IMR-90 (cell line): Measurements from ENCODE around the gene MEX3A. TPM values are rescaled to one million over a fixed set of nuclear protein-coding genes. Genes with fewer than 3 reads are reported as not detected.

Experiments
- ATAC-seq: fragments of 200-7000 bp; cut with Tn5 transposase; 2 replicates; pipeline ENCODE4 v1.9.1; 2020; ENCODE audit warnings: low read depth, mild to moderate bottlenecking, moderate library complexity
- BruUV-seq: library from RNA; stranded (reverse); fragments of 400-500 nt; replicated peaks from 2 replicates; lab custom pipeline; 2021; lab: Mats Ljungman, UMichigan
- CTCF ChIA-PET: fragments of 300-600 bp; formaldehyde crosslinking; extraction: SDS; loops from one replicate; lab custom pipeline; 2021; ENCODE audit warnings: antibody characterized with exemption; lab: Yijun Ruan, JAX
- POLR2A ChIA-PET: fragments of 300-600 bp; sonication (Branson Sonifier 250); formaldehyde crosslinking; loops from one replicate; lab custom pipeline; 2022; ENCODE audit warnings: antibody characterized with exemption; ENCODE audit not compliant: unreplicated experiment; lab: Charles Lee
- DNase-seq: peaks from one replicate; pipeline ENCODE4 v3.0.0; 2013
- H2AFZ ChIP-seq: replicated peaks from 2 replicates; pipeline ENCODE3; 2013; ENCODE audit warnings: low read length, mild to moderate bottlenecking; ENCODE audit not compliant: poor library complexity
- H2AK5ac ChIP-seq: 2 replicates; pipeline ENCODE4 v1.6.1; 2013; ENCODE audit warnings: low read depth, low read length, inconsistent platforms
- H2AK9ac ChIP-seq: replicated peaks from 2 replicates; pipeline ENCODE3; 2013; ENCODE audit warnings: mild to moderate bottlenecking, low read depth, low read length, moderate library complexity; ENCODE audit not compliant: poor library complexity
- H2BK120ac ChIP-seq: 2 replicates; pipeline ENCODE4 v1.6.1; 2013; ENCODE audit warnings: low read depth, low read length, inconsistent platforms
- H2BK15ac ChIP-seq: 3 replicates; pipeline ENCODE4 v1.6.1; 2013; ENCODE audit warnings: low read depth, low read length, inconsistent platforms
- H2BK20ac ChIP-seq: 2 replicates; pipeline ENCODE4 v1.6.1; 2013; ENCODE audit warnings: low read depth, mild to moderate bottlenecking, inconsistent platforms, low read length, moderate library complexity
- H2BK5ac ChIP-seq: 2 replicates; pipeline ENCODE4 v1.6.1; 2013; ENCODE audit warnings: mild to moderate bottlenecking, low read depth, low read length, inconsistent platforms; ENCODE audit not compliant: poor library complexity, severe bottlenecking
- H3K14ac ChIP-seq: replicated peaks from 2 replicates; pipeline ENCODE4 v1.6.1; 2013; ENCODE audit warnings: low read depth, low read length, inconsistent platforms
- H3K18ac ChIP-seq: 2 replicates; pipeline ENCODE4 v1.6.1; 2013; ENCODE audit warnings: low read depth, low read length, control low read depth
- H3K23ac ChIP-seq: 2 replicates; pipeline ENCODE4 v1.6.1; 2013; ENCODE audit warnings: low read depth, low read length, inconsistent platforms
- H3K27ac ChIP-seq: 2 replicates; pipeline ENCODE4 v1.5.1; 2013; ENCODE audit warnings: mild to moderate bottlenecking, control low read depth, low read length; ENCODE audit not compliant: insufficient read depth
- H3K27me3 ChIP-seq: 2 replicates; pipeline ENCODE4 v1.6.1; 2013; ENCODE audit warnings: low read length; ENCODE audit not compliant: control insufficient read depth, insufficient read depth
- H3K36me3 ChIP-seq: 2 replicates; pipeline ENCODE4 v1.6.1; 2013; ENCODE audit warnings: low read length, mixed read lengths; ENCODE audit not compliant: control insufficient read depth, insufficient read depth
- H3K4ac ChIP-seq: 2 replicates; pipeline ENCODE4 v1.6.1; 2013; ENCODE audit warnings: low read depth, low read length, inconsistent platforms
- H3K4me1 ChIP-seq: 2 replicates; pipeline ENCODE4 v1.6.1; 2013; ENCODE audit warnings: low read length, mixed read lengths; ENCODE audit not compliant: control insufficient read depth, insufficient read depth
- H3K4me2 ChIP-seq: 2 replicates; pipeline ENCODE4 v1.6.1; 2013; ENCODE audit warnings: low read depth, mild to moderate bottlenecking, control low read depth, low read length, moderate library complexity
- H3K4me3 ChIP-seq: 2 replicates; pipeline ENCODE4 v1.5.1; 2013; ENCODE audit warnings: low read depth, mild to moderate bottlenecking, control low read depth, low read length, moderate library complexity; ENCODE audit not compliant: insufficient read depth
- H3K56ac ChIP-seq: 2 replicates; pipeline ENCODE4 v1.6.1; 2013; ENCODE audit warnings: low read length, inconsistent platforms; ENCODE audit not compliant: insufficient read depth; ENCODE audit errors: extremely low read depth
- H3K79me1 ChIP-seq, 2 experiments: 2 replicates each; pipeline ENCODE4 v1.6.1; 2013; ENCODE audit warnings: low read length in 2 of 2, inconsistent platforms in 1 of 2, low read depth in 1 of 2
- H3K9ac ChIP-seq: 2 replicates; pipeline ENCODE4 v1.6.1; 2013; ENCODE audit warnings: low read depth, low read length, control low read depth
- H3K9me1 ChIP-seq: 2 replicates; pipeline ENCODE4 v1.6.1; 2013; ENCODE audit warnings: low read length, inconsistent platforms; ENCODE audit not compliant: insufficient read depth
- H3K9me3 ChIP-seq: 2 replicates; pipeline ENCODE4 v1.6.1; 2013; ENCODE audit warnings: low read length; ENCODE audit not compliant: control insufficient read depth, insufficient read depth
- H4K20me1 ChIP-seq: 2 replicates; pipeline ENCODE4 v1.6.1; 2013; ENCODE audit warnings: low read length, inconsistent platforms; ENCODE audit not compliant: insufficient read depth
- H4K5ac ChIP-seq: 2 replicates; pipeline ENCODE4 v1.6.1; 2013; ENCODE audit warnings: mild to moderate bottlenecking, low read depth, low read length, control low read depth
- H4K8ac ChIP-seq, 2 experiments: 2 replicates each; pipeline ENCODE4 v1.6.1; 2013; ENCODE audit warnings: low read depth in 2 of 2, low read length in 2 of 2, control low read depth in 1 of 2, inconsistent platforms in 1 of 2
- H4K91ac ChIP-seq: 2 replicates; pipeline ENCODE4 v1.6.1; 2013; ENCODE audit warnings: low read depth, low read length, inconsistent platforms; ENCODE audit not compliant: insufficient read depth
- BHLHE40 ChIP-seq: fragments of 150-350 bp; IDR thresholded peaks from 2 replicates; pipeline ENCODE4 v1.6.1; 2016; ENCODE audit warnings: mild to moderate bottlenecking, low read depth, low read length
- CEBPB ChIP-seq: IDR thresholded peaks from 2 replicates; pipeline ENCODE4 v1.6.1; 2012; ENCODE audit warnings: low read depth, low read length, improper control_type of control experiment
- CHD1 ChIP-seq: IDR thresholded peaks from 2 replicates; pipeline ENCODE4 v1.6.1; 2012; ENCODE audit warnings: low read depth, low read length, improper control_type of control experiment
- FOS ChIP-seq: fragments of 150-350 bp; IDR thresholded peaks from 2 replicates; pipeline ENCODE4 v1.6.1; 2016; ENCODE audit warnings: low read depth, low read length
- MXI1 ChIP-seq: IDR thresholded peaks from 2 replicates; pipeline ENCODE4 v1.6.1; 2012; ENCODE audit warnings: low read depth, mild to moderate bottlenecking, low read length, moderate library complexity, borderline replicate concordance
- NFE2L2 ChIP-seq: fragments of 150-350 bp; IDR thresholded peaks from 2 replicates; pipeline ENCODE4 v1.6.1; 2016; ENCODE audit warnings: low read depth, mild to moderate bottlenecking, low read length
- POLR2A ChIP-seq: IDR thresholded peaks from 2 replicates; pipeline ENCODE4 v1.6.1; 2012; ENCODE audit warnings: mild to moderate bottlenecking, low read depth, low read length
- RAD21 ChIP-seq: IDR thresholded peaks from 2 replicates; pipeline ENCODE4 v1.6.1; 2012; ENCODE audit warnings: low read length, improper control_type of control experiment
- RCOR1 ChIP-seq: IDR thresholded peaks from 2 replicates; pipeline ENCODE4 v1.6.1; 2012; ENCODE audit warnings: mild to moderate bottlenecking, low read length, improper control_type of control experiment; ENCODE audit not compliant: insufficient replicate concordance
- WGBS, 2 experiments: methylation state at CpG; one replicate each; pipeline versions ENCODE4 v1.1.5 to v1.1.7; 2013; ENCODE audit warnings: missing lambda C conversion rate in 2 of 2; ENCODE audit not compliant: insufficient read length in 1 of 2; ENCODE audit errors: extremely low coverage in 2 of 2; 5-methylcytosine and 5-hydroxymethylcytosine counted together
- dilution Hi-C: fragments of 300-500 bp; cut with HindIII; formaldehyde crosslinking; loops from one replicate; pipeline ENCODE4 v1.14.3; 2018; ENCODE audit warnings: low sequenced_read_pairs; ENCODE audit not compliant: unreplicated experiment
- in situ Hi-C: fragments of 300-500 bp; cut with MboI; formaldehyde crosslinking; loops from 3 replicates; pipeline ENCODE4 v1.14.3; 2019; ENCODE audit warnings: low sequenced_read_pairs, inconsistent platforms, mixed read lengths
- intact Hi-C: fragments of 100-400 bp; cut with micrococcal nuclease; formaldehyde crosslinking; loops from 2 replicates; pipeline ENCODE4 v1.10.0; 2022
- polyA plus RNA-seq, 3 experiments: library from polyadenylated mRNA; depleted of rRNA; stranded (reverse); fragments of >200 nt; gene quantifications; 2 replicates each; pipeline ENCODE4 v1.2.3, GENCODE V29; 2012; ENCODE audit warnings: low replicate concordance in 1 of 3
- total RNA-seq: library from RNA; depleted of rRNA; stranded (reverse); fragments of >200 nt; gene quantifications from 2 replicates; pipeline ENCODE4 v1.2.3, GENCODE V29; 2012
- TF ChIP-seq, protein P1 (sequence below): conservative IDR thresholded peaks from 2 replicates; pipeline ENCODE4 v1.5.1; 2012; ENCODE audit warnings: mild to moderate bottlenecking, low read depth, low read length, improper control_type of control experiment

The MEX3A gene
- total and polyA plus RNA-seq, 2 of the 4 experiments (the other 2 are of a cell fraction), result 2.3 to 9.0 TPM

DNA sequence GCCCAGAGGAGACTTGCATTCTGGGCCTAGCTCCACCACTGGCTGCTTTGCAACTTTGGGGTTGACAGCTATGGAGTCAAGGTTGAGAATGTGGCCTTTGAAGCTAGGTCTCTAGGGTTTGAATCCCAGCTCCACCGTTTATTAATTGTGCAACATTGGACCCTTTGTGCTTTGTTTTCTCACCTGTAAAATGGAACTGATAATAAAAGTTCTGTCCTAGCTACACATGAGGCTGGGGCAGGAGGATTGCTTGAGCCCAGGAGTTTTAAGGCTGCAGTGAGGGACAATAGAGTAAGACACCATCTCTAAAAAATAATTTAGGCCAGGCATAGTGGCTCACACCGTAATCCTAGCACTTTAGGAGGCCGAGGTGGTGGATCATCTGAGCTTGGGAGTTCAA lies 17.0 kb upstream of the MEX3A start:
- no peak for TF ChIP-seq BHLHE40
- TF ChIP-seq MXI1, result no peak
- TF ChIP-seq CEBPB, result no peak
- TF ChIP-seq, protein P1, sequence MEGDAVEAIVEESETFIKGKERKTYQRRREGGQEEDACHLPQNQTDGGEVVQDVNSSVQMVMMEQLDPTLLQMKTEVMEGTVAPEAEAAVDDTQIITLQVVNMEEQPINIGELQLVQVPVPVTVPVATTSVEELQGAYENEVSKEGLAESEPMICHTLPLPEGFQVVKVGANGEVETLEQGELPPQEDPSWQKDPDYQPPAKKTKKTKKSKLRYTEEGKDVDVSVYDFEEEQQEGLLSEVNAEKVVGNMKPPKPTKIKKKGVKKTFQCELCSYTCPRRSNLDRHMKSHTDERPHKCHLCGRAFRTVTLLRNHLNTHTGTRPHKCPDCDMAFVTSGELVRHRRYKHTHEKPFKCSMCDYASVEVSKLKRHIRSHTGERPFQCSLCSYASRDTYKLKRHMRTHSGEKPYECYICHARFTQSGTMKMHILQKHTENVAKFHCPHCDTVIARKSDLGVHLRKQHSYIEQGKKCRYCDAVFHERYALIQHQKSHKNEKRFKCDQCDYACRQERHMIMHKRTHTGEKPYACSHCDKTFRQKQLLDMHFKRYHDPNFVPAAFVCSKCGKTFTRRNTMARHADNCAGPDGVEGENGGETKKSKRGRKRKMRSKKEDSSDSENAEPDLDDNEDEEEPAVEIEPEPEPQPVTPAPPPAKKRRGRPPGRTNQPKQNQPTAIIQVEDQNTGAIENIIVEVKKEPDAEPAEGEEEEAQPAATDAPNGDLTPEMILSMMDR, result no peak
- TF ChIP-seq POLR2A, result no peak
- TF ChIP-seq CHD1, result no peak
- TF ChIP-seq FOS, result no peak
- TF ChIP-seq NFE2L2, result no peak
- TF ChIP-seq RAD21, result no peak
- TF ChIP-seq RCOR1, result no peak
- H4K20me1 ChIP-seq, result no peaks in the 10 kb centered on the region
- no peak overlapping the region for H3K4ac ChIP-seq
- no peak overlapping the region for H3K23ac ChIP-seq
- peaks cover 32% of the 10 kb centered on the region for H3K4me1 ChIP-seq
- no peak overlapping the region for H2BK120ac ChIP-seq
- no peak overlapping the region for H3K4me3 ChIP-seq
- no peak for ATAC-seq
- no peak overlapping the region for H2AK5ac ChIP-seq
- no peak overlapping the region for H2AK9ac ChIP-seq
- peaks cover 23 to 70% of the 10 kb centered on the region in 2 experiments for H3K79me1 ChIP-seq
- H3K9ac ChIP-seq, result no peak overlapping the region
- H3K18ac ChIP-seq, result no peak overlapping the region
- in situ Hi-C loops (loop anchor here (5.0 kb wide), 2 partner anchors 33 to 218 kb away; no protein-coding TSS in a partner anchor), dilution Hi-C loops (no loop called here), intact Hi-C loops (loop anchor here (10.0 kb wide), 1 partner anchor 216 kb away; no protein-coding TSS in a partner anchor)
- H3K9me3 ChIP-seq, result no peaks in the 10 kb centered on the region
- no peak overlapping the region for H3K14ac ChIP-seq
- H4K91ac ChIP-seq, result no peak overlapping the region
- BruUV-seq, result no TSS peak
- ChIA-PET POLR2A (interaction anchor here (2.0 kb wide), 1 partner anchor 30 kb away, joined by 8 read pairs; no protein-coding TSS in a partner anchor), CTCF (interaction anchor here (0.8 to 5.6 kb wide), 2 partner anchors 9 to 30 kb away, joined by 3 to 64 read pairs; no protein-coding TSS in a partner anchor)
- no peaks in the 10 kb centered on the region for H3K27me3 ChIP-seq
- H2BK5ac ChIP-seq, result no peak overlapping the region
- H3K27ac ChIP-seq, result no peak overlapping the region
- no peak overlapping the region for H3K4me2 ChIP-seq
- no CpG with 5 or more reads among the region's 3 CpGs for WGBS, 2 experiments
- H3K36me3 ChIP-seq, result peaks cover 2% of the 10 kb centered on the region; the same call in 1 of the 2 replicates
- DNase-seq, result no peak
- H2AFZ ChIP-seq, result no peak overlapping the region
- H3K9me1 ChIP-seq, result peaks cover 36% of the 10 kb centered on the region
- no peak overlapping the region for H4K5ac ChIP-seq
- H2BK20ac ChIP-seq, result no peak overlapping the region
- H4K8ac ChIP-seq, result no peak overlapping the region
- no peak overlapping the region for H2BK15ac ChIP-seq
- H3K56ac ChIP-seq, result no peak overlapping the region
